A204.1 (cell line): ENCODE measurements around the gene CR2.
"Not testable (repeated sequence)": the region's sequence is repeated elsewhere in the genome, so short reads cannot be mapped to it uniquely, and the experiment has no call there.

Source experiments
- FAIRE-seq: peaks from 2 replicates; lab custom pipeline; 2012; peaks lifted over from hg19 to GRCh38; lab: Jason Lieb, UNC

CR2 gene

GRCh38 chr1:207444514-207445217 is 9.5 kb upstream of the CR2 start:
- FAIRE-seq: no peak

DNA sequence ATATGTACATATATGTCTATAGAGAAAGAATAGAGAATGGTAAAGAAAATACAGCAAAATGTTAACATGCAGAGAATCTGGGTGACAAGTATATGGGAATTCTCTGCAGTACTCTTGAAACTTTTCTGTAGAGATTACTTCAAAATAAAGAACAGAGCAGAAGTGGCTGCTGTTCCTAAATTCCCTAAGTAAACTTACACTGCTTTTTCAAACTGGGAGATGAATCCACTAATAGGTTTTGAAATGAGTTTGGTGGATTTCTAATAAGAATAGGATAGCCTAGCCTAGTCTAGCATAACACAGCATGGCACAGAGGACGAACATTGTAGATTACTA is 450 bp upstream of the CR2 start:
- no peak for FAIRE-seq

- FAIRE-seq: no peak
Observed at GRCh38 chr1:207455183-207455754, 1.1 kb downstream of the CR2 start.

GRCh38 chr1:207458414-207458813 is 4.3 kb downstream of the CR2 start:
- no peak for FAIRE-seq

GRCh38 chr1:207459008-207459407 is 4.9 kb downstream of the CR2 start:
- no peak for FAIRE-seq

DNA sequence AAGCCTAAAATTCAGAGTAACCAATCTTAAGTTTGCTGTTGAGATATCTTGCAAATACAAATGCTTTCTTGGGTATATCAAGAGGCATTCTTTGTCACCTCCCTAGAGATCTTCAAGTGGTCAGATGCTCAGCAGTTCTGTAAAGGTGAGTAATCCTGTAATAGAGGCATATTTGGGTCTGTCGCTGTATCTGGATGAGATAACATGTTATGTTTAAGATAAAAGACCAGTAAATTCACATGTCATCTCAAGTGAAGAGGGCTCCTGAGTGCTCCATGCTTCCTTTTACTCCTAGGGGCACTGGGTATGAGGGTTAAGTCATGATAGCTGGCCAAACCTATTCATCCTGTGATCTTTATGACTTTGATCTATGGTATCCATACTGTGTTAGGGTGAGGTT is 7.5 kb downstream of the CR2 start:
- FAIRE-seq: no peak

- no peak for FAIRE-seq
Observed at GRCh38 chr1:207462535-207462934, 8.4 kb downstream of the CR2 start.

GRCh38 chr1:207463021-207463420 is 8.9 kb downstream of the CR2 start:
- no peak for FAIRE-seq

GRCh38 chr1:207463571-207463970 is 9.4 kb downstream of the CR2 start:
- no peak for FAIRE-seq

DNA sequence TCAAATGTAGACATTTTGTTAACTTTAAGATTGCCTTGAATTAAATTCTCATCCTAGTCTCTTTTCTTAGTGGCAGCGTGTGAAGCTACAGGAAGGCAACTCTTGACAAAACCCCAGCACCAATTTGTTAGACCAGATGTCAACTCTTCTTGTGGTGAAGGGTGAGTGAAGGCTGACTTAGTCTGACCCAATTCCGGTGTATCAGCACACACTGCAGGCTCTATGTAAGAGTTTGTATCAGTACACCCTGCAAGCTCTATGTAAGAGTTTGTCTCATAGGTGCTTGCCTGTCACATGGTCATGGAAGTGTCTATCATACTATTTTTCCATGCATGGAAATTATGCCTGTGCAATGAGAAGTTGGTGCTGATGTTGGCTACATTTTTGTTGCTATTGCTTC is 16.8 kb downstream of the CR2 start:
- FAIRE-seq: no peak

DNA sequence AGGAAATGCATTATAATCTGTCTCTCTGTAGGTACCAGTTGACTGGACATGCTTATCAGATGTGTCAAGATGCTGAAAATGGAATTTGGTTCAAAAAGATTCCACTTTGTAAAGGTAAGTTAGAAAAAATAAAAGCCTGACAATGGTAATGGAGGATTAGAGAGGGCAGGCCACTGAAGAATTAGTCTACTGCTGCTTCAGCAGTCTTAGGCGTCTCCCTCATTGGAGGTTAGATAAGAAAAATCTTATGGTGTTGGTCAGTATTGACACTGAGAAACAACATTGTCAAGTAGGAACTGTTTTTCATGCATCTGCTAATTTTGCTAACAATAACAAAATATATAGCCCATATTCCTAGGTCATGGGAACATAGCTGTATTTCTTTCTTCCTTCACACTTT is 20.1 kb downstream of the CR2 start:
- no peak for FAIRE-seq

GRCh38 chr1:207486198-207486597 is 32.1 kb downstream of the CR2 start:
- no peak for FAIRE-seq

DNA sequence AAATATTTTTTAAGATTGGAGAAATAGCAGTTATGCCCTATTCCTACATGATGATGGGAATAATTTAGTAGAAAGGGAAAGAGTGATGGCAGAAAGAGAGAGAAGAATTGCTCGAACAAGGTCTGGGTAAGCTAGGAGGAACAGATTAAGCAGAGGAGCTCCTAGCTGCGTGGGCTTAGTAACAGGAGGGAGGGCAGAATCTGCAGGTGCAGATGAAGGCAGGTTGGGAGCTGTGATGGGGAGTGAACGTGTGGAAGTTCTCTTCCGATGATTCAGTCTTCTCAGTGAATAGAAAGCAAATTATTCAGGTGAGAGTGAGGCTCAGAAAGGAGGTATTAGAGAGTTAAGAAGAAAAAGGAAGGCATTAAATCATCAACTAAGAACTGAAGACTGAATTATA is 33.5 kb downstream of the CR2 start:
- FAIRE-seq: no peak

- FAIRE-seq: no peak
Observed at GRCh38 chr1:207493212-207493611, 39.1 kb downstream of the CR2 start.

- no peak for FAIRE-seq
Observed at GRCh38 chr1:207494171-207494570, 40.0 kb downstream of the CR2 start.

- FAIRE-seq: not testable (repeated sequence)
Observed at GRCh38 chr1:207495281-207495680, 41.2 kb downstream of the CR2 start.

- FAIRE-seq: no peak
Observed at GRCh38 chr1:207495801-207496792, 42.0 kb downstream of the CR2 start, which contains the start of gene CR1. CR1 (plus strand) TSS chr1:207496157; CDS start chr1:207496268, 111 bp downstream.

GRCh38 chr1:207497941-207498340 is 43.8 kb downstream of the CR2 start:
- no peak for FAIRE-seq

DNA sequence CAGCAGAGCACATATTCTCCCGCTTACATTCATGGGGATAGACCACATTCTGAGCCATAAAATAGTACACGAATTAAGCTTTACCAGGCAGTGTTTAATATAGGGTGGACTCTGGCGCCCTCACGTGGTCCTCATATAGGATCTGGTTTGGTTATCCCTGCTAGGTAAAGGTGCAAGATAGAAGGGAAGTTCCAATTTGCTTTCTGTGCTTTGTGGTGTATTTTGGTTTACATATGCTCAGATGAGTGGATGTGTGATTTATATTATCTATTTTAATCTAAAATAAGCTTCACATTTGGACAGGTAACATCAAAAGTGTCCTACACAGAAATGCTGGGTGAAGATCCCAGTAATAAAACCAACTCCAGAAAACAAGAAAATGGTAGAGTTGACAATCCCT is 45.4 kb downstream of the CR2 start:
- FAIRE-seq: peak; percentile 78

DNA sequence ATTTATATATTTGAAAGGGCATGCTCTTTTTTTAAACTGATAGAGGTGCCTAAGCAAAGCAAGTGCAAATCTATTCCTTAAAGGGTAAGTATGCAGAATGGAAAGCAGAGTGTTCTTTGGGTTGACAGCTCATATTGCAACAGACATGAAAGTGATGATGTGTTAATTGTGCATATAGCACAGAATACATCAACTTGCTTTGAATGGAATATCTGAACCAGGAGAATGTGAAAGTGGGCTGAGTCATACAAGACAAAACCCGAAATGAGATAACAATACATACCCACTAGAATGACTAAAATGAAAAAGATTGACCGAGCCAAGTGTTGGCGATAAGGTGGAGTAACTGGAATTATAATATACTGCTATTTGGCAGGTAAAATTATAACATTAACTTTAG is 46.2 kb downstream of the CR2 start:
- FAIRE-seq: no peak

DNA sequence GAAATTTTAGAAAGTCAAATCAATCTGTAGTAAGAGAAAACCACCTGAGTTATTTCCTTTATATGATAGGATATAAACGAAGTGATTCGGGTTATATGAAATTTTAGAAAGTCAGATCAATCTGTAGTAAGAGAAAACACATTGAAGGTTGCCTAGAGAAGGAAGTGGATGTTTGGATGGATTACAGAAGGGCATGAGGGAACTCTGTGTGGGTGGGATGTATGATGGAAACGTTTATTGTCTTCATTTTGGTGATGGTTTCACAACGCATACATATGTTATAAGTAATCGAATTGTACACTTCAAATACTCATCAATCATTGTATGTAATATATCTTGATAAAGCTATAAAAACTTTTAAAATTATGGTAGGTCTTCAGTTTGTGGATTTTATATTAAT is 46.9 kb downstream of the CR2 start:
- no peak for FAIRE-seq

- FAIRE-seq: no peak
Observed at GRCh38 chr1:207502726-207503125, 48.6 kb downstream of the CR2 start.

DNA sequence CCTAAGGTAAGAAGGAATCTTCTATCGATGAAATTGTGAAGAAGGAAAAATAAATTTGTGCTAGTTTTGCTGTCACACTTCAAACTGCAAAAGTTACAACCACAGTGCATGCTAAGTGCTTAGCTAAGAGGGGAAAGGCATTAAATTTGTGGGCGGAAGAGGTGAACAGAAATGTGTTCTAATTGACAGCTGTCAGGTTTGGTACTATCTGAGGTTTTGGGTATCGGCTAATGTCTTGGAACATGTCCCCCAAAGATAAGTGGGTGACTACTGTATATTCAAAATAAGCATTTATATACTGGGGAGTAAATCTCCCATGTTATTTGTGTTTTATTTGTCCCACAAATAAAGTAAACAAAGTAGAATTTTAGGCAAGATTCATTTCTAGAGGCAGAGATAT is 49.8 kb downstream of the CR2 start:
- no peak for FAIRE-seq
